A549 (cell line): Measurements from ENCODE around the gene WNT3A.

ENCODE experiments used
- CEBPB ChIP-seq, 2 experiments: fragments of >200 bp in 1 of 2; sonication (Bioruptor Twin) in 1 of 2; formaldehyde crosslinking in 1 of 2; IDR thresholded peaks; 2 replicates each; pipeline ENCODE4 v1.6.1; 2012 to 2016
- CHD2 ChIP-seq: fragments of 150-350 bp; IDR thresholded peaks from 2 replicates; pipeline ENCODE4 v1.6.1; 2014; ENCODE audit warnings: low read length; ENCODE audit not compliant: partially characterized antibody
- EHF ChIP-seq: fragments of 250-450 bp; sonication (Bioruptor Pico); IDR thresholded peaks from 2 replicates; pipeline ENCODE4 v1.5.0; 2020; ENCODE audit warnings: mild to moderate bottlenecking
- EHMT2 ChIP-seq: fragments of 200-600 bp; sonication (generic); IDR thresholded peaks from 2 replicates; pipeline ENCODE4 v1.6.1; 2016; ENCODE audit warnings: antibody characterized with exemption, low read depth, mild to moderate bottlenecking, moderate library complexity
- HOXA7 ChIP-seq: fragments of 250-450 bp; sonication (Bioruptor Pico); IDR thresholded peaks from 2 replicates; pipeline ENCODE4 v1.5.0; 2020; ENCODE audit warnings: mild to moderate bottlenecking, moderate library complexity
- JUN ChIP-seq, 2 experiments: fragments of >200 bp; sonication (Bioruptor Twin); formaldehyde crosslinking; IDR thresholded peaks; 2 replicates in 1 of 2; 3 replicates in 1 of 2; pipeline ENCODE4 v1.6.1; 2016 to 2017
- JUNB ChIP-seq: fragments of >200 bp; sonication (Bioruptor Twin); formaldehyde crosslinking; IDR thresholded peaks from 2 replicates; pipeline ENCODE4 v1.6.1; 2016
- NPAS2 ChIP-seq: fragments of 250-450 bp; sonication (Bioruptor Pico); IDR thresholded peaks from 2 replicates; pipeline ENCODE4 v1.8.0; 2022; ENCODE audit warnings: mild to moderate bottlenecking, moderate library complexity, borderline replicate concordance
- RAD21 ChIP-seq, 2 experiments: fragments of >200 bp in 1 of 2; sonication (Bioruptor Twin) in 1 of 2; formaldehyde crosslinking in 1 of 2; IDR thresholded peaks in 1 of 2; conservative IDR thresholded peaks in 1 of 2; 2 replicates in 1 of 2; 3 replicates in 1 of 2; pipeline ENCODE4 v1.6.1; 2012 to 2018; ENCODE audit warnings: inconsistent platforms in 1 of 2
- SMC3 ChIP-seq: fragments of >200 bp; sonication (Bioruptor Twin); formaldehyde crosslinking; IDR thresholded peaks from 3 replicates; pipeline ENCODE4 v1.6.1; 2018; ENCODE audit warnings: inconsistent platforms
- TF ChIP-seq, protein P1 (sequence below): fragments of >200 bp; sonication (Bioruptor Twin); formaldehyde crosslinking; IDR thresholded peaks from 3 replicates; pipeline ENCODE4 v1.5.1; 2016
- TF ChIP-seq, protein P2 (sequence below): fragments of 450-650 bp; IDR thresholded peaks from 2 replicates; pipeline ENCODE4 v1.6.1; 2014; ENCODE audit warnings: antibody characterized with exemption
- TF ChIP-seq, protein P3 (sequence below): fragments of >200 bp; sonication (Bioruptor Twin); formaldehyde crosslinking; IDR thresholded peaks from 3 replicates; pipeline ENCODE4 v1.6.1; 2016

DNA sequence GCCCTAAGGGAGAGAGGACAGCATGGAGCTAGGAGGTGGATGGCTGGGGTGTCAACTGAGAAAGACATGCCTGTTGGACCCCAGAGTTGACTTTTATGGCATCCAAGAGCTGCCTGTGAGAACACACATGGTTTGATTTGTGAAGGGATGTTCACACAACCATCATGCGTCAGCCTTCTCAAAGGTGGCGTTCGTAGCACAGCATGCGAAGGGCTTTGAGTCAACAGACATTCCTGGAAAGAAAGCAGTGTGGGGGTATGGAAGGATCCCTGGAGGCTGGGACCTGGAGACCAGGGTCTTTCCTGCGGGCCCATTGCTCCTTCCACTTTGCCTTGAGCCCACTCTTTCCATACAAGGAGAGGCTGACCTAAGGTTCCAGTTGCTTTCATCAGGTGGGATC lies 6.4 kb upstream of the WNT3A start:
- TF ChIP-seq JUN (IDR thresholded peaks at IDR 0.05) (no peak), CEBPB (IDR thresholded peaks at IDR 0.05) (no peak), HOXA7 (CRISPR knock-in tag) (no peak), EHF (no peak), JUNB (no peak), RAD21 (conservative IDR thresholded peaks at IDR 0.05 in 1 of 2, IDR thresholded peaks at IDR 0.05 in 1 of 2) (no peak), CHD2 (no peak), NPAS2 (CRISPR knock-in tag) (no peak), SMC3 (no peak), EHMT2 (no peak)
- TF ChIP-seq, protein P1, sequence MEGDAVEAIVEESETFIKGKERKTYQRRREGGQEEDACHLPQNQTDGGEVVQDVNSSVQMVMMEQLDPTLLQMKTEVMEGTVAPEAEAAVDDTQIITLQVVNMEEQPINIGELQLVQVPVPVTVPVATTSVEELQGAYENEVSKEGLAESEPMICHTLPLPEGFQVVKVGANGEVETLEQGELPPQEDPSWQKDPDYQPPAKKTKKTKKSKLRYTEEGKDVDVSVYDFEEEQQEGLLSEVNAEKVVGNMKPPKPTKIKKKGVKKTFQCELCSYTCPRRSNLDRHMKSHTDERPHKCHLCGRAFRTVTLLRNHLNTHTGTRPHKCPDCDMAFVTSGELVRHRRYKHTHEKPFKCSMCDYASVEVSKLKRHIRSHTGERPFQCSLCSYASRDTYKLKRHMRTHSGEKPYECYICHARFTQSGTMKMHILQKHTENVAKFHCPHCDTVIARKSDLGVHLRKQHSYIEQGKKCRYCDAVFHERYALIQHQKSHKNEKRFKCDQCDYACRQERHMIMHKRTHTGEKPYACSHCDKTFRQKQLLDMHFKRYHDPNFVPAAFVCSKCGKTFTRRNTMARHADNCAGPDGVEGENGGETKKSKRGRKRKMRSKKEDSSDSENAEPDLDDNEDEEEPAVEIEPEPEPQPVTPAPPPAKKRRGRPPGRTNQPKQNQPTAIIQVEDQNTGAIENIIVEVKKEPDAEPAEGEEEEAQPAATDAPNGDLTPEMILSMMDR: no peak
- TF ChIP-seq, protein P2, sequence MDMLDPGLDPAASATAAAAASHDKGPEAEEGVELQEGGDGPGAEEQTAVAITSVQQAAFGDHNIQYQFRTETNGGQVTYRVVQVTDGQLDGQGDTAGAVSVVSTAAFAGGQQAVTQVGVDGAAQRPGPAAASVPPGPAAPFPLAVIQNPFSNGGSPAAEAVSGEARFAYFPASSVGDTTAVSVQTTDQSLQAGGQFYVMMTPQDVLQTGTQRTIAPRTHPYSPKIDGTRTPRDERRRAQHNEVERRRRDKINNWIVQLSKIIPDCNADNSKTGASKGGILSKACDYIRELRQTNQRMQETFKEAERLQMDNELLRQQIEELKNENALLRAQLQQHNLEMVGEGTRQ: no peak
- TF ChIP-seq, protein P3, sequence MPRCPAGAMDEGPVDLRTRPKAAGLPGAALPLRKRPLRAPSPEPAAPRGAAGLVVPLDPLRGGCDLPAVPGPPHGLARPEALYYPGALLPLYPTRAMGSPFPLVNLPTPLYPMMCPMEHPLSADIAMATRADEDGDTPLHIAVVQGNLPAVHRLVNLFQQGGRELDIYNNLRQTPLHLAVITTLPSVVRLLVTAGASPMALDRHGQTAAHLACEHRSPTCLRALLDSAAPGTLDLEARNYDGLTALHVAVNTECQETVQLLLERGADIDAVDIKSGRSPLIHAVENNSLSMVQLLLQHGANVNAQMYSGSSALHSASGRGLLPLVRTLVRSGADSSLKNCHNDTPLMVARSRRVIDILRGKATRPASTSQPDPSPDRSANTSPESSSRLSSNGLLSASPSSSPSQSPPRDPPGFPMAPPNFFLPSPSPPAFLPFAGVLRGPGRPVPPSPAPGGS: no peak
